ENCODE measurements around the gene ARV1. TPM values are rescaled to one million over a fixed set of nuclear protein-coding genes. Genes with fewer than 3 reads are reported as not detected.
"Not testable (repeated sequence)": the region's sequence is repeated elsewhere in the genome, so short reads cannot be mapped to it uniquely, and the experiment has no call there.

ARV1 gene
- total RNA-seq, 2 donors from 2014 or later: 8.9 to 15.4 TPM

- not testable (repeated sequence) for H3K27me3 Mint-ChIP-seq; H3K4me1 Mint-ChIP-seq; H3K4me3 Mint-ChIP-seq; H3K9me3 Mint-ChIP-seq; ATAC-seq (replicated peaks)
- H3K27ac Mint-ChIP-seq: peak overlapping the region; percentile 15
- H3K36me3 Mint-ChIP-seq (ENCODE audit: low read depth): peaks cover 44% of the 10 kb centered on the region
Measured at GRCh38 chr1:230984622-230985515, 6.0 kb downstream of the ARV1 start.

- H3K9me3 Mint-ChIP-seq: no peaks in the 10 kb centered on the region
- no peaks in the 10 kb centered on the region for H3K27me3 Mint-ChIP-seq
- no peak for ATAC-seq (replicated peaks)
- H3K4me1 Mint-ChIP-seq: no peaks in the 10 kb centered on the region
- no peak overlapping the region for H3K4me3 Mint-ChIP-seq
- H3K27ac Mint-ChIP-seq: no peak overlapping the region
- H3K36me3 Mint-ChIP-seq (ENCODE audit: low read depth): peaks cover 53% of the 10 kb centered on the region
Measured at GRCh38 chr1:230985711-230986110, 6.8 kb downstream of the ARV1 start.

- peaks cover 65% of the 10 kb centered on the region for H3K36me3 Mint-ChIP-seq (ENCODE audit: low read depth)
- no peaks in the 10 kb centered on the region for H3K4me1 Mint-ChIP-seq
- H3K27me3 Mint-ChIP-seq: no peaks in the 10 kb centered on the region
- H3K4me3 Mint-ChIP-seq: no peak overlapping the region
- H3K27ac Mint-ChIP-seq: no peak overlapping the region
- H3K9me3 Mint-ChIP-seq: no peaks in the 10 kb centered on the region
- no peak for ATAC-seq (replicated peaks)
Measured at GRCh38 chr1:230986976-230987375, 8.1 kb downstream of the ARV1 start.

- Mint-ChIP-seq H3K27me3 (no peaks in the 10 kb centered on the region), H3K9me3 (no peaks in the 10 kb centered on the region), H3K36me3 (ENCODE audit: low read depth) (peaks cover 70% of the 10 kb centered on the region), H3K27ac (no peak overlapping the region), H3K4me1 (no peaks in the 10 kb centered on the region), H3K4me3 (no peak overlapping the region)
- no peak for ATAC-seq (replicated peaks)
Measured at GRCh38 chr1:230987448-230987847, 8.6 kb downstream of the ARV1 start.

- Mint-ChIP-seq H3K27me3 (no peaks in the 10 kb centered on the region), H3K4me1 (no peaks in the 10 kb centered on the region)
Measured at GRCh38 chr1:230992100-230992774, 13.3 kb downstream of the ARV1 start.

GRCh38 chr1:230994860-230995259, 16.0 kb downstream of the ARV1 start:
- Mint-ChIP-seq H3K4me1 (no peaks in the 10 kb centered on the region), H3K27me3 (no peaks in the 10 kb centered on the region), H3K9me3 (no peaks in the 10 kb centered on the region), H3K27ac (no peak overlapping the region), H3K36me3 (ENCODE audit: low read depth) (peaks cover 33% of the 10 kb centered on the region), H3K4me3 (no peak overlapping the region)
- no peak for ATAC-seq (replicated peaks)

More at GRCh38 chr1:230992100-230992774, 13.3 kb downstream of the ARV1 start:
- no peaks in the 10 kb centered on the region for H3K9me3 Mint-ChIP-seq
- no peak overlapping the region for H3K4me3 Mint-ChIP-seq
- H3K27ac Mint-ChIP-seq: no peak overlapping the region
- ATAC-seq (replicated peaks): no peak
- H3K36me3 Mint-ChIP-seq (ENCODE audit: low read depth): peaks cover 50% of the 10 kb centered on the region

- Mint-ChIP-seq H3K36me3 (ENCODE audit: low read depth) (peaks cover 11% of the 10 kb centered on the region), H3K9me3 (peaks cover 15% of the 10 kb centered on the region)
Measured at GRCh38 chr1:231000201-231000600, 21.3 kb downstream of the ARV1 start.

GRCh38 chr1:231000639-231001038, 21.7 kb downstream of the ARV1 start:
- Mint-ChIP-seq H3K36me3 (ENCODE audit: low read depth) (peaks cover 11% of the 10 kb centered on the region), H3K4me3 (no peak overlapping the region), H3K4me1 (no peaks in the 10 kb centered on the region), H3K27me3 (no peaks in the 10 kb centered on the region), H3K9me3 (peaks cover 19% of the 10 kb centered on the region), H3K27ac (no peak overlapping the region)
- ATAC-seq (replicated peaks): peak; percentile 12

More at GRCh38 chr1:231000201-231000600, 21.3 kb downstream of the ARV1 start:
- no peak overlapping the region for H3K27ac Mint-ChIP-seq
- H3K4me3 Mint-ChIP-seq: no peak overlapping the region
- no peaks in the 10 kb centered on the region for H3K27me3 Mint-ChIP-seq
- no peak for ATAC-seq (replicated peaks)
- no peaks in the 10 kb centered on the region for H3K4me1 Mint-ChIP-seq

GRCh38 chr1:231001892-231002291, 23.0 kb downstream of the ARV1 start:
- Mint-ChIP-seq H3K27me3 (no peaks in the 10 kb centered on the region), H3K9me3 (peaks cover 26% of the 10 kb centered on the region), H3K36me3 (ENCODE audit: low read depth) (peaks cover 11% of the 10 kb centered on the region)

GRCh38 chr1:231007535-231007934, 28.6 kb downstream of the ARV1 start:
- H3K27ac Mint-ChIP-seq; H3K36me3 Mint-ChIP-seq (ENCODE audit: low read depth); H3K4me1 Mint-ChIP-seq; H3K4me3 Mint-ChIP-seq; ATAC-seq (replicated peaks); H3K27me3 Mint-ChIP-seq: not testable (repeated sequence)
- H3K9me3 Mint-ChIP-seq: peaks cover 30% of the 10 kb centered on the region

More at GRCh38 chr1:231001892-231002291, 23.0 kb downstream of the ARV1 start:
- Mint-ChIP-seq H3K4me1 (no peaks in the 10 kb centered on the region), H3K27ac (no peak overlapping the region), H3K4me3 (no peak overlapping the region)
- ATAC-seq (replicated peaks): no peak

GRCh38 chr1:231011360-231011759, 32.5 kb downstream of the ARV1 start:
- Mint-ChIP-seq H3K27me3 (no peaks in the 10 kb centered on the region), H3K4me1 (no peaks in the 10 kb centered on the region), H3K4me3 (no peak overlapping the region), H3K36me3 (ENCODE audit: low read depth) (no peaks in the 10 kb centered on the region), H3K27ac (no peak overlapping the region), H3K9me3 (peaks cover 6% of the 10 kb centered on the region)
- no peak for ATAC-seq (replicated peaks)

- no peak overlapping the region for H3K27ac Mint-ChIP-seq
- no peaks in the 10 kb centered on the region for H3K27me3 Mint-ChIP-seq
- no peaks in the 10 kb centered on the region for H3K4me1 Mint-ChIP-seq
- H3K36me3 Mint-ChIP-seq (ENCODE audit: low read depth): no peaks in the 10 kb centered on the region
- peak; percentile 53 for ATAC-seq (replicated peaks)
- H3K4me3 Mint-ChIP-seq: no peak overlapping the region
- H3K9me3 Mint-ChIP-seq: peaks cover 4% of the 10 kb centered on the region
Measured at GRCh38 chr1:231011963-231012362, 33.1 kb downstream of the ARV1 start.

GRCh38 chr1:231013391-231014015, 34.6 kb downstream of the ARV1 start:
- Mint-ChIP-seq H3K27me3 (no peaks in the 10 kb centered on the region), H3K9me3 (no peaks in the 10 kb centered on the region)
- no peak for ATAC-seq (replicated peaks)

GRCh38 chr1:231016234-231016633, 37.3 kb downstream of the ARV1 start:
- peaks cover 14% of the 10 kb centered on the region for H3K36me3 Mint-ChIP-seq (ENCODE audit: low read depth)
- H3K27me3 Mint-ChIP-seq: no peaks in the 10 kb centered on the region
- no peak overlapping the region for H3K27ac Mint-ChIP-seq
- H3K4me3 Mint-ChIP-seq: no peak overlapping the region
- no peaks in the 10 kb centered on the region for H3K4me1 Mint-ChIP-seq
- no peak for ATAC-seq (replicated peaks)
- no peaks in the 10 kb centered on the region for H3K9me3 Mint-ChIP-seq

More at GRCh38 chr1:231013391-231014015, 34.6 kb downstream of the ARV1 start:
- Mint-ChIP-seq H3K36me3 (ENCODE audit: low read depth) (peaks cover 5% of the 10 kb centered on the region), H3K4me3 (no peak overlapping the region), H3K27ac (no peak overlapping the region), H3K4me1 (no peaks in the 10 kb centered on the region)

Data from activated T-helper 17 cell treated with anti-CD3 and anti-CD28 coated beads, Interleukin-2, amount 50 U/mL, for 72 hours (primary cell).